K562 (cell line): ENCODE measurements around the gene UQCC2. TPM values are rescaled to one million over a fixed set of nuclear protein-coding genes. Genes with fewer than 3 reads are reported as not detected.

Source experiments
- ATF4 ChIP-seq: fragments of 450-650 bp; formaldehyde crosslinking; IDR thresholded peaks from 2 replicates; pipeline ENCODE4 v1.4.0; 2022; ENCODE audit warnings: mild to moderate bottlenecking, moderate library complexity
- ATF7 ChIP-seq: fragments of 450-650 bp; IDR thresholded peaks from 2 replicates; pipeline ENCODE4 v1.7.1; 2014; ENCODE audit warnings: mild to moderate bottlenecking, moderate library complexity
- CEBPB ChIP-seq: fragments of 450-650 bp; IDR thresholded peaks from 2 replicates; pipeline ENCODE4 v1.6.1; 2016; ENCODE audit warnings: missing genetic modification characterization, missing compliant biosample characterization
- DMBX1 ChIP-seq: fragments of 250-450 bp; sonication (Bioruptor Pico); IDR thresholded peaks from 2 replicates; pipeline ENCODE4 v1.8.0; 2022; ENCODE audit warnings: inconsistent platforms, mild to moderate bottlenecking, moderate library complexity, borderline replicate concordance
- JUND ChIP-seq, 2 experiments: IDR thresholded peaks; 2 replicates in 1 of 2; 3 replicates in 1 of 2; pipeline ENCODE4 v1.6.1; 2011; ENCODE audit warnings: borderline replicate concordance in 2 of 2, low read depth in 2 of 2, low read length in 2 of 2, improper control_type of control experiment in 1 of 2, missing biosample characterization in 1 of 2, missing genetic modification characterization in 1 of 2, missing genetic modification reagents in 1 of 2
- KLF10 ChIP-seq: fragments of 250-450 bp; sonication (Bioruptor Pico); IDR thresholded peaks from 2 replicates; pipeline ENCODE4 v1.6.1; 2021; ENCODE audit warnings: matching md5 sums
- MAFG ChIP-seq: fragments of 450-650 bp; conservative IDR thresholded peaks from 2 replicates; pipeline ENCODE4 v1.6.1; 2016; ENCODE audit warnings: missing genetic modification characterization, missing compliant biosample characterization
- SETDB1 ChIP-seq: IDR thresholded peaks from one replicate; pipeline ENCODE4 v1.6.1; 2012; ENCODE audit warnings: low read length, control low read depth, inconsistent platforms
- SLC30A9 ChIP-seq: fragments of 250-450 bp; sonication (Bioruptor Pico); IDR thresholded peaks from 2 replicates; pipeline ENCODE4 v1.8.0; 2022; ENCODE audit warnings: mild to moderate bottlenecking, moderate library complexity
- SMAD4 ChIP-seq: fragments of 250-450 bp; sonication (Bioruptor Pico); conservative IDR thresholded peaks from 2 replicates; pipeline ENCODE4 v1.8.0; 2021; ENCODE audit warnings: inconsistent platforms, mild to moderate bottlenecking, moderate library complexity
- THRAP3 ChIP-seq: fragments of 450-650 bp; IDR thresholded peaks from 2 replicates; pipeline ENCODE4 v1.6.1; 2016; ENCODE audit warnings: mild to moderate bottlenecking, inconsistent platforms, borderline replicate concordance
- ZNF143 ChIP-seq: sonication (generic); formaldehyde crosslinking; IDR thresholded peaks from 2 replicates; pipeline ENCODE4 v1.9.0; 2022; ENCODE audit warnings: mild to moderate bottlenecking, missing genetic modification reagents
- ZSCAN29 ChIP-seq: fragments of 450-650 bp; IDR thresholded peaks from 2 replicates; pipeline ENCODE4 v1.6.1; 2017
- polyA plus RNA-seq, 8 experiments: library from polyadenylated mRNA; depleted of rRNA in 4 of 8; stranded (reverse) in 5 of 8; unstranded in 3 of 8; fragments of >200 nt; fragmentation: Nextera tagmentation in 2 of 8; fragmentation: Illumina TruSeq in 1 of 8; extraction: Ambion mirVana in 2 of 8; extraction: Trizol in 1 of 8; gene quantifications; 2 replicates each; pipeline versions ENCODE4 v1.2.1 to v1.2.3, GENCODE V29; 2011 to 2014; ENCODE audit warnings: inconsistent platforms in 1 of 8, missing spikeins in 1 of 8
- total RNA-seq, 7 experiments: library from RNA; depleted of rRNA in 6 of 7; stranded (reverse); fragments of >200 nt in 6 of 7; fragmentation: Illumina TruSeq in 2 of 7; extraction: Trizol in 2 of 7; gene quantifications; 2 replicates each; pipeline versions ENCODE4 v1.2.1 to v1.2.3, GENCODE V29; 2011 to 2021; ENCODE audit warnings: low replicate concordance in 1 of 7
- TF ChIP-seq, protein P1 (sequence below), 2 experiments: fragments of 450-650 bp in 1 of 2; sonication (generic) in 1 of 2; formaldehyde crosslinking in 1 of 2; IDR thresholded peaks; 2 replicates each; pipeline versions ENCODE4 v1.7.1 to v1.9.0; 2016 to 2022; ENCODE audit warnings: inconsistent platforms in 1 of 2, mild to moderate bottlenecking in 1 of 2, missing genetic modification reagents in 1 of 2
- TF ChIP-seq, protein P2 (sequence below): fragments of 250-450 bp; sonication (Bioruptor Pico); IDR thresholded peaks from 2 replicates; pipeline ENCODE4 v1.6.1; 2021; ENCODE audit warnings: mild to moderate bottlenecking
- TF ChIP-seq, protein P3 (sequence below): sonication (generic); formaldehyde crosslinking; IDR thresholded peaks from 2 replicates; pipeline ENCODE4 v1.8.0; 2022; ENCODE audit warnings: mild to moderate bottlenecking, missing genetic modification reagents, borderline replicate concordance

Gene UQCC2
- total and polyA plus RNA-seq, 9 of the 15 experiments (the other 6 are each of a cell fraction or from before 2014, with no cell fraction given): 58.5 to 927 (median 158) TPM

DNA sequence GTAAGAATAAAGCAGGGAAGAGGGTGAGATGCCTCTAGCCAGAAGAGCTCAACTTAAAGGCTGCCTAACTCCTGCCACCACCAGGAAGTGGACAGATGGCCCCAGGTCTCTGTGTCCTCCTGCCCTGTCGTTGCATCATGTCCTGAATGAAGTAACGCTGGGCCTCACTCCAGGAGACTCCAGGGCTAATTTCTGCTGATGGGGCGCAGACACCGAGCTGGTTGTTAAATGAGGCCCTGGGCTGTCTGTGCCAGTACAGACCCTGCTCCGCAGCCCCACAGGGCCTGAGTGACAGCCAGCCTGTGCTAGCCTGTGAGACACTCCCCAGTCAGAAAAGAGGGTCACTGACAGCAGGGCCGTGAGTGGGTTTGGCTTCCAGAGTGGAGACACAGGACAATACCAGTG, 28.7 kb upstream of the UQCC2 start (continued):
- TF ChIP-seq CEBPB (tag) (peak; percentile 84), ZNF143 (CRISPR knock-in tag) (no peak), MAFG (tag) (no peak), SMAD4 (CRISPR knock-in tag) (0 out of 2 replicates have a peak, but pooled peaks have one; percentile 64), ATF4 (CRISPR knock-in tag) (peak; percentile 83), THRAP3 (no peak), SLC30A9 (CRISPR knock-in tag) (no peak), ATF7 (peak; percentile 77; the same call in 1 of the 2 replicates), DMBX1 (CRISPR knock-in tag) (peak; percentile 49; the same call in 1 of the 2 replicates), ZSCAN29 (no peak), SETDB1 (no peak), KLF10 (CRISPR knock-in tag) (no peak), JUND (IDR thresholded peaks at IDR 0.05; ENCODE audit: borderline replicate concordance, low read depth, low read length) (peak; percentile 50; the same call in 1 of the 2 replicates), JUND (tag; IDR thresholded peaks at IDR 0.05; ENCODE audit: borderline replicate concordance, low read depth, low read length) (peak; percentile 10; the same call in 1 of the 3 replicates)
- TF ChIP-seq, protein P1, sequence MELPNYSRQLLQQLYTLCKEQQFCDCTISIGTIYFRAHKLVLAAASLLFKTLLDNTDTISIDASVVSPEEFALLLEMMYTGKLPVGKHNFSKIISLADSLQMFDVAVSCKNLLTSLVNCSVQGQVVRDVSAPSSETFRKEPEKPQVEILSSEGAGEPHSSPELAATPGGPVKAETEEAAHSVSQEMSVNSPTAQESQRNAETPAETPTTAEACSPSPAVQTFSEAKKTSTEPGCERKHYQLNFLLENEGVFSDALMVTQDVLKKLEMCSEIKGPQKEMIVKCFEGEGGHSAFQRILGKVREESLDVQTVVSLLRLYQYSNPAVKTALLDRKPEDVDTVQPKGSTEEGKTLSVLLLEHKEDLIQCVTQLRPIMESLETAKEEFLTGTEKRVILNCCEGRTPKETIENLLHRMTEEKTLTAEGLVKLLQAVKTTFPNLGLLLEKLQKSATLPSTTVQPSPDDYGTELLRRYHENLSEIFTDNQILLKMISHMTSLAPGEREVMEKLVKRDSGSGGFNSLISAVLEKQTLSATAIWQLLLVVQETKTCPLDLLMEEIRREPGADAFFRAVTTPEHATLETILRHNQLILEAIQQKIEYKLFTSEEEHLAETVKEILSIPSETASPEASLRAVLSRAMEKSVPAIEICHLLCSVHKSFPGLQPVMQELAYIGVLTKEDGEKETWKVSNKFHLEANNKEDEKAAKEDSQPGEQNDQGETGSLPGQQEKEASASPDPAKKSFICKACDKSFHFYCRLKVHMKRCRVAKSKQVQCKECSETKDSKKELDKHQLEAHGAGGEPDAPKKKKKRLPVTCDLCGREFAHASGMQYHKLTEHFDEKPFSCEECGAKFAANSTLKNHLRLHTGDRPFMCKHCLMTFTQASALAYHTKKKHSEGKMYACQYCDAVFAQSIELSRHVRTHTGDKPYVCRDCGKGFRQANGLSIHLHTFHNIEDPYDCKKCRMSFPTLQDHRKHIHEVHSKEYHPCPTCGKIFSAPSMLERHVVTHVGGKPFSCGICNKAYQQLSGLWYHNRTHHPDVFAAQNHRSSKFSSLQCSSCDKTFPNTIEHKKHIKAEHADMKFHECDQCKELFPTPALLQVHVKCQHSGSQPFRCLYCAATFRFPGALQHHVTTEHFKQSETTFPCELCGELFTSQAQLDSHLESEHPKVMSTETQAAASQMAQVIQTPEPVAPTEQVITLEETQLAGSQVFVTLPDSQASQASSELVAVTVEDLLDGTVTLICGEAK (IDR thresholded peaks at IDR 0.05): no peak
- TF ChIP-seq, protein P1 (CRISPR knock-in tag; IDR thresholded peaks at IDR 0.05): no peak
- TF ChIP-seq, protein P2, sequence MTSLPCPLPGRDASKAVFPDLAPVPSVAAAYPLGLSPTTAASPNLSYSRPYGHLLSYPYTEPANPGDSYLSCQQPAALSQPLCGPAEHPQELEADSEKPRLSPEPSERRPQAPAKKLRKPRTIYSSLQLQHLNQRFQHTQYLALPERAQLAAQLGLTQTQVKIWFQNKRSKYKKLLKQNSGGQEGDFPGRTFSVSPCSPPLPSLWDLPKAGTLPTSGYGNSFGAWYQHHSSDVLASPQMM (CRISPR knock-in tag): no peak
- TF ChIP-seq, protein P3, sequence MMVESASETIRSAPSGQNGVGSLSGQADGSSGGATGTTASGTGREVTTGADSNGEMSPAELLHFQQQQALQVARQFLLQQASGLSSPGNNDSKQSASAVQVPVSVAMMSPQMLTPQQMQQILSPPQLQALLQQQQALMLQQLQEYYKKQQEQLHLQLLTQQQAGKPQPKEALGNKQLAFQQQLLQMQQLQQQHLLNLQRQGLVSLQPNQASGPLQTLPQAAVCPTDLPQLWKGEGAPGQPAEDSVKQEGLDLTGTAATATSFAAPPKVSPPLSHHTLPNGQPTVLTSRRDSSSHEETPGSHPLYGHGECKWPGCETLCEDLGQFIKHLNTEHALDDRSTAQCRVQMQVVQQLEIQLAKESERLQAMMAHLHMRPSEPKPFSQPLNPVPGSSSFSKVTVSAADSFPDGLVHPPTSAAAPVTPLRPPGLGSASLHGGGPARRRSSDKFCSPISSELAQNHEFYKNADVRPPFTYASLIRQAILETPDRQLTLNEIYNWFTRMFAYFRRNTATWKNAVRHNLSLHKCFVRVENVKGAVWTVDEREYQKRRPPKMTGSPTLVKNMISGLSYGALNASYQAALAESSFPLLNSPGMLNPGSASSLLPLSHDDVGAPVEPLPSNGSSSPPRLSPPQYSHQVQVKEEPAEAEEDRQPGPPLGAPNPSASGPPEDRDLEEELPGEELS (CRISPR knock-in tag): no peak
